CD4-positive, alpha-beta T cell treated with Interleukin-15 for 1 hour (primary cell): ENCODE results near the gene SUSD6.
"Not testable (repeated sequence)": the region's sequence is repeated elsewhere in the genome, so short reads cannot be mapped to it uniquely, and the experiment has no call there.

Experiments used
- DNase-seq: peaks from one replicate; pipeline ENCODE4 v3.0.0-alpha.2; 2020

SUSD6 gene

DNA sequence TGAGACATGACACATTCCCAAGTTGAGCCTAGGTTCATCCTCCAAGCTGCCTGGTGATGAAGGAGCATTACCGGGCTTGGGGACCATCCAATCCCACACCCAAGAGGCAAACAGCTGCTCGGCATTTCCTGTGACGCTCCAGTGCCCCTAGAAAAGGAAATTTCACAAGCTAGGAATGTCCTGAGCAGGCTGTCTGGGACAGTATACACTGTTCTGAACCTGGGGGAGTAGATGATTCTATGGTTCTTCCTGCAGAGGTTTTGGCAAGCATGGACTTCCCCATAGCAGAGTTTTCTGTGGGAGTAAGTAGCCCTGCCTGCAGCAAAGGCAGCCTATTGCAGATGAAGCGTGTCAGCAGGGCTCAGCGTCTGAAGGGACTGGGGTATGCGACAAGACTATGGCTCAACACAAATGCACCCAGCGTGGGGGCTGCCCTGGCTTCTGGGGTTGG lies 108.1 kb downstream of the SUSD6 start:
- DNase-seq, result peak; percentile 51

DNA sequence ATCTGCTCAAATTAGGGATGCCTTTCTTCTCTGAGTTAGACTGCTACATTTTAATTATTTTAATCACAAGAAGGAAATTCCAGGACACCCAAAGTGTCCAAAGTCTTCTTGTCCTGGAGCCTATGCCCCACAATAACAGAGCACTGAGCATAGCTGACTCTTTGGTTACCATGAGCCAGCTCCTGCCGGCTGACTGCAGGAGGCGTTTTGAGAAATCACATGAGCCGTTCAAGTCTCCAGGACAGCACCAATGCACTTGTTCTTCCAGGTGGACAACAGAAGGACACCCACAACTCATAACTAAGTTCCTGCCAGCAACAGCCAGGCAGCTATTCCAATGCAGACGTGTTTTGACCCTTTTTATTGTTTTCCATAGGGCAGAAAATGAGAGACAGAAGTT lies 109.5 kb downstream of the SUSD6 start:
- no peak for DNase-seq

DNA sequence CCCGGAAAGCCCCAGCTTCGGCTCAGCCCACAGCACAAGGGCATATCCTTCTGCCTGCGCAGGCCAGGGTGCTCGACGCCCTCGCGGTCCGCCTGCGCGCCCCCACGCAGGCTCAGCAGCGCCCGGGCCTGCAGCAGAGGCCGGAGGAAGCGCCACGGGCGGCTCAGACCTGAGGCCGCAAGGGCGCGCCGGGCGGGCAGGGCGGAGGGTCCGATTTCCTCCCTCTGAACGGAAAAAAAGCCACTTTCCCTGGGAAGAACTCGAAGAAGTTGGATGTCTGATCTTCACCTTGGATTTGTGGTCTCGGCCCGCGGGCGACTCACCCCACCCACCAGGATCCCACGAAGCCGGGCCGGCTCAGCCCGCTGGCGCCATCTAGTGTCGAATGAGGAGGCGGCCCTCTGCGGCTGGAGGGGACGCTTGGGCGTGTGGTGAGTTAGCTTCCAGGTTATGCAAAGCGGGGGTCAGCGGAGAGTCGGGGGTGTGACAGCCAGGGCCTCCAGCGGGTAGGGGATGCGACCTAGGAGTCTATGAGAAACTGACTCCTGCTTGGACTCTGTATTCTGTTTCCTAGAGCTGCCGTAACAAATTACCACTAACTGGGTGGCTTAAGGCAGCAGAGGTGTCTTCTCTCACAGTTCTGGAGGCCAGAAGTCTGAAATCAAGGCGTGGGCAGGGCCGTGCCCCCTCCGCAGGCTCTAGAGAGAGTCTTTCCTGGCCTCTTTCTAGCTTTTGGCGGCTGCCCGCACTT lies 115.5 kb downstream of the SUSD6 start:
- DNase-seq, result peak; percentile 77

DNA sequence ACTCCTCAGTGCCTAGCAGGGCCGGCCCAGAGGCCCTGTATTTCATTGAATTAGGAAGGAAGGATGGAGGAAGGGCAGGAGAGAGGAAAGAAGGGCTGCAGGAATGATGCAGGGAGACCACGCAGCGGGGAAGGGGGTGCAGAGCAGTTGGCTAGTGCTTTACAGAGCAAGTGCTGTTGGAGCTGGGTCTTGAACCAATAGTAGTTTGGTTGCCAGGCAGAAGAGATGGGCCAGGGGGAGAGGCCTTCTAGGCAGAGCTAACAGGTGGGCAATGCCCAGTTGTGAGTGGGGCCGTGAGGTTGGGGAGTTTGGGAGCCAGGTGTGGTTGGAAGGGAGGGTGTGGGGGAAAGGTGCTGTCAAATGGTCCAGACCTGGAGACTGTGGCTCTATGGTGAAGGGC lies 116.5 kb downstream of the SUSD6 start:
- DNase-seq, result no peak

DNA sequence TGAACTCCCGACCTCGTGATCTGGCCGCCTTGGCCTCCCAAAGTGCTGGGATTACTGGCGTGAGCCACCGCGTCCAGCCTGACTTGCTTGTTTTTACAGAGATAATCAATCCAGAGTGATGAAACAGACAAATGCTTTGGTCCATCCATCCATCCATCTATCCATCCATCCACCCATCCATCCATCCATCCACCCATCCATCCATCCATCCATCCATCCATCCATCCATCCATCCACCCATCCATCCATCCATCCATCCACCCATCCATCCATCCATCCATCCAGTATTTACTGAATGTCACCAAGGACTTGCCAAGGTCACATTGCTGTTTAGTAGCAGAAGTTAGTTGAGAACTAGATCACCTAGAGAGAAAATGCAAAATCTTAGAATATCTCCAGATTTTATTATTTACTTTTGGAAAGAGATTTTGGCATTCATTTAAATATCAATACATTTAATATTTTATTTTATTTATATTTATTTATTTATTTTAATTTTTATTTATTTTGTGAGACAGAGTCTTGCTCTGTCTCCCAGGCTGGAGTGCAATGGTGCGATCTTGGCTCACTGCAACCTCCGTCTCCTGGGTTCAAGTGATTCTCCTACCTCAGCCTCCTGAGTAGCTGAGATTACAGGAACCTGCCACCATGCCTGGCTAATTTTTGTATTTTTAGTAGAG lies 120.7 kb downstream of the SUSD6 start:
- not testable (repeated sequence) for DNase-seq

DNA sequence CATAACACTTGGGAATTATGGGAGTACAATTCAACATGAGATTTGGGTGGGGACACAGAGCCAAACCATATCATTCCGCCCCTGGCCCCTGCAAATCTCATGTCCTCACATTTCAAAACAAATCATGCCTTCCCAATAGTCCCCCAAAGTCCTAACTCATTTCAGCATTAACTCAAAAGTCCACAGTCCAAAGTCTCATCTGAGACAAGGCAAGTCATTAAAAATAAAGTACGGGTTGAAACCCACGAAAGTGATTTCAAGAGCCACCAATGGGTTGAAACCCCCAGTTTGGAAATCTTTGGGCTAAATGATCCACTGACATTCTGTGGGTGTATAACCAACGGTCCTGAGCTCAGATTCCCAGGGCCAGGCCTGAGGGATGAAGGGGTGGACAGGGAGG lies 125.0 kb downstream of the SUSD6 start:
- DNase-seq, result not testable (repeated sequence)

DNA sequence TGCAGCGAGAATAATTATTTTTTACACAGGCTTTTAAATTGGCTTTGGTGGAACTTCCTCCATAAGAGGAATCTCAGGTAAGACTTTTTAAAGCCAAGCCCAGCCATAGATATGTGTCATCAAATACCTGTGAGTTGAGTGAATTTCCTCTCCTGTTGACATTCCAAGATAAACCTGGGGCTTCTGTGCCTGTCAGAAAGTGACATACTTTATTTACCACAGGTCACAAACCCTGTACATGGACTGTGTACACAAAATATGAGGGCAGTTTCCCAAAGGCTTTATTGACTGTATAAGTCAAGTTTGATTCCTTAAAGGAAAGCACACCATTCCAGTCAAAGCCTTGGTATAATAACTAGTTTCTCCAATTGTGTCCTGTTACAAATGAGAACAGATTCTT lies 129.7 kb downstream of the SUSD6 start:
- no peak for DNase-seq

DNA sequence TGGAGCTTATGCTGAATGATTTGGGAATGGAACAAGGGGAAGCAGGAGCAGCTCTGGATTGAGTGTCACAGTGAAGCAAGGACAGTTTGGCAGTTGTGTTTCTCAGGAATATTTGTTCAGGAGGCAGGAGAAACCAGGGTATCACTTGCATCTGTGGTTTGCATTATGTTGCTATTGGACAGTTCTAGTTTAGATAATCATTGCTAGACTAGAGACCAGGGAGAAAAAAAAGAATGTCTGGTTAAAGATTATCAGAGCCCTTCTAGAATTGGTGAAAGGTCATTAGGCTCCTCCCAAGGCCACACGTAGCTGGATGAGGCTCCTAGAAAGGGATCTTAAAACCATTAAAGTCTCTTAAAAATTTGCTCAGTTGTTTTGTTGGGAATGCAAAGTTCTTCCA lies 138.6 kb downstream of the SUSD6 start:
- no peak for DNase-seq

DNA sequence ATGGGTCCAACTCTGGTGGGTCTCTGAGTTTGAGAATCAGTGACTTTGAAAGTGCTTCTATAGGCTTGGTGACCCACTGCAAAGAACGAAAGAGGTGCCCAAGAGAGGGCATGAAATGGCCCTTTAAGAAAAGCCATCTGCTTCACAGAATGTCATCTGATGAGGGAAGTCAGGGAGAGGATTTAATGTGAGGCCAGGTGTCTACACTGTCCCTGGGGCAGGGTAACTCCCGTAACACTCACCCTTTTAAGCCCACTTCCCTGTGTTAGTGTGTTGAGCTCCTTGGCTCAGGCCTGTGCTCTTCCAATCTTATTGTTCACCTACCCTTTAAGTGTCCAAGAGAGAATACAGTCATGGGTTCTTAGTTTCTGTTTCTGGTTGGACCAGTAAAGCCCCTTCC lies 139.1 kb downstream of the SUSD6 start:
- DNase-seq, result no peak

DNA sequence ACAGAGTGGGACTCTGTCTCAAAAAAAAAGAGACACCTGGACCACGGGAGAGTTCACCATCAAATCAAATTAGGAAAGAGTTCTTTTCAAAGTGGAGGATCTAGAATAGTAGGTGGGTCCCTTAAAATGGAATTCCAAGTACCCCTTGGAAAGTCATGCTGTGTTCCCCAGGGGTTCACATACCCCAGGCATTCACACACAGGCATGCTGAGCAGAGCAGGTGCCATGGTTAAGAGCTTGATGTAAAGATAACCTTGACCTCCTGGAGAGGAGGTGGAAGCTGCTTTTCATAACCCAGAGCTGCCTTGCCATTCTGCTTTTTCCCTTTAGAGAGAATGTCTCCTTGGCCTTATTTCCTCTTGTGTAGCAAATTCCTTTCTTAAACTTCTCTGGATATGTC lies 141.4 kb downstream of the SUSD6 start:
- DNase-seq, result no peak

DNA sequence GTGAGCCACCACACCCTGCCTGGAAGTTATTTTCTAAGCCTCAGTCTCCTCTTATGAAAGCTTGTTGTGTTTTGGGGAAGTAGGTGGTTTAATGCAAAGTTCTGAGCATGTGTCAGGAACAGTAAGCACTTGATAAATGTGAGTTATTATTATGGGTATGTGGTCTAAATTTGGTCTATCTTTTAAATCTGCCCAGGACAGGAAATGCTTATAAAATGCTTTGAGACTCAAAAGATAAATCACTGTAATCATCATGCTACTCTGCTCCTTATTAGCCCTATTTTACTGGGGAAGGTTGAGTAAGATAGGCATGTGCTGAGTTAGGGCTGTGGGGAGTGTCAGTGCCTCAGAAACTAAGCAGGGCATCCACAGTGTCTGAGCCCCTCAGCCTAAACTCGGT lies 142.5 kb downstream of the SUSD6 start:
- no peak for DNase-seq

DNA sequence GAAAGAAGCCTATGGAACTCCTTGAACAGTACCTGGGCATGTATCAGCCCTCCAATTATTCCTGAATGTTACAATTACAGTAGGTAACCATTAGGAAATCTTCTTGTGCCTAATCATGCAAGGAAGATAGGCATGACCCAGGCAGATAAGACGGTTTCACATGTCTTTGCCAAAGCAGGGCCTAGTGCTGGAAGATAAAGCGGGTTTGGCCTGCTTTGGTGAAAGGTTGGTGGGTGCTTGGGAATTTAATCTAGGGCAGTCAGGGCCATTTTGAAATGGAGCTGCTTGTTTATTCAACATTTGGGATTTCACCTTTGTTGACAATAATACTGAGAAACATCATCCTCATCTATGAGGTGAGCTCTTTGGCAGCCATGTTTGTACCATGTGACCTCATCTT lies 143.1 kb downstream of the SUSD6 start:
- no peak for DNase-seq

DNA sequence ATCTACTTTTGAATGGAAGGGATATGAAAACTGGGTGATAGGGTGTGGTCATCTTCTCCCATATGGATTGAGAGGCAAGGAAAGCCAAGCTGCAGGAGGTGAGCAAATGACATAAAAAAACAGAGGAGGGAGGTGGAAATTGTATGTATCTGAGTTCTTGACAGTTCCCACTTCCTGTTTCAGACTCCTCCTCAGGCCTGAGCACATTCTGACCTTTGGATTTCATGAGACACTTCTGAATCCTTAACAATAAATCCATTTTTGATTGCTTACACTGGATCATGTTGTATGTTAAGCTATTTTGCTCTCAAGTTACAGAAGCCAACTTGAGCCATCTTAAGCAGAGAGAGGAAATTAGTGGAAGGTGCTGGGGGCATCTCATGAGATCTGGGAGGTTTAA lies 143.9 kb downstream of the SUSD6 start:
- DNase-seq, result no peak

DNA sequence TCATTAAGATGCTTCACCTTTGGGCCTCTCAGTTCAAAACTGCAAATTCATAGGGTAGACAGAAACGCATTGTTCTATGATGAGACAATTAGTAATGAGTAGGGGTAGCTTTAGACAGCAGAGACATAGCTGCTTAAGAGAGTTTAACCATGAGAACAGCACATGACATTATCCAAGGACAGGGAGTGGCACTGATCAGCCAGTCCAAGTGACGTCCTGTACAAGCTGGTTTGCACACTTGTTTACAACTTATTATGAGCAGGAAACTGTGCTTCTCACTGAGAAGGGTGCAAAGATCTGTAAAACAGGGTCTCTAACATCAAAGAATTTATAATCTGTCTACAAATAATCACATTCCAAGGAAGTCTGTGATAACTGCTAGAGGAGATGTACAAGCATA lies 144.4 kb downstream of the SUSD6 start:
- DNase-seq, result no peak

DNA sequence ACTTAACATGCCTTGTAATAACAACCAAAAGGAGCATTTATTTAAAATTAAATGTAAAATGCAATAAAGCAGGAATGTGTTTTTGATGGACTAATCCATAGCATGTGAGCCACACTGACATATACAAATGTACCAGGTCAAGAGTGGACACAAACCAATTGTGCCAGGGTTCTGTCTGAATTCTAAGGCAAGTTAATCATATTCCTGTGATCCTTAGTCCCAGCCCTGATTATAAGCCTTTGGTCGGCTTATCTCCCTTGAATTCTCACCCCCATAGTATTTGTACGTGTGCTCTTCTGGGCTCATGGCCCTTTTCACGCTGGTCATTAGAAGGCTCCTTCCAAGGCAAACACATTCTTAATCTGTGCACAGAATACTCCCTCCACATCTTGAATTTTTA lies 144.9 kb downstream of the SUSD6 start:
- no peak for DNase-seq

DNA sequence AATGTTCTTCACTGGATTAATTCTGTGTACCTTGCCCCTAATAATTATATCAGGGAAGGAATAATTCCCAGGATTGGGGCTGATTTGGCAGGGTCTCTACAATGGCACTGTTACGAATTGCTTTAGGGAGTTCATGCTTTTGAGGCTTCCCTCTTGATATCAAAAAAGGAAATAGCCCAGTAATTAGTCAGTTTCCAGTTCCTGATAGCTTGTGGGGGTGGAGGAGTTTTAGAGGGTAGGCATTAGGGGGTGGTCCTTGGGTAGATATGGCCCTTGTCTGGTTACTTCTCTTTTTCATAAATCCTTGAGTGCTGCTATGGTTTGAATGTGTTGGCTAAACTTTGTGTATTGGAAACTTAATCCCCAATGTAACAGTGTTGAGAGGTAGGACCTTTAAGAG lies 149.4 kb downstream of the SUSD6 start:
- DNase-seq, result no peak

DNA sequence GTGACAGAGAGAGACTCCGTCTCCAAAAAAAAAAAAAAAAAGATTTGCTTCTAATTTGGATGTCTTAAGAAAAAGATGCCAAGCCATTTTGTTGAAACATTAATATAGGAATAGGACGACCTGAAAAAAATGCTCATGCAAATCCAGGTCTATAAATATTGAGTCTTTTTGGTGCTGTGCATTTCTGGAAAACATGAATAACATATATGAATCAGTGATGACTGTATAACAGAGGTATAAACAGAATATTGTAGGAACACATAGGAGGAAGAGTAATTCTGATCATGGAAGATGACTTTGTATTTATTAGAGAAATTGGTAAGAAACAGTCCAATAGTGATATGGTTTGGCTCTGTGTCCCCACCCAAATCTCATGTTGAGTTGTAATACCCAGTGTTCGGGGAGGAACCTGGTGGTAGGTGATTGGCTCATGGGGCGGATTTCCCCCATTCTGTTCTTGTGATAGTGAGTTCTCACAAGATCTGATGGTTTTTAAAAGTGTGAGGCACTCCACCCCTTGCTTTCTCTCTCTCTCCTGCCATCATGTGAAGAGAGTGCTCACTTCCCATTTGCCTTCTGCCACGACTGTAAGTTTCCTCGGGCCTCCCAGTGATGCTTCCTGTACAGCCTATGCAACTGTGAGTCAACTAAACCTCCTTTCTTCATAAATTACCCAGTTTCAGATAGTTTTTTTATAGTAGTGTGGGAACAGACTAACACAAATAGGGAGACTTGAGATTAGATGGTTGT lies 152.5 kb downstream of the SUSD6 start:
- peak; percentile 52 for DNase-seq
